Right lobe of liver (tissue), 4 donors: ENCODE results near the gene GPC5.

ENCODE experiments used
- CTCF ChIP-seq, 4 donors: fragments of 200-600 bp in 3 of 4; fragments of 450-650 bp in 1 of 4; IDR thresholded peaks; one replicate each; pipeline versions ENCODE4 v1.5.1 to v1.8.0; 2016 to 2022; ENCODE audit warnings: antibody characterized with exemption in 4 of 4, mild to moderate bottlenecking in 2 of 4
- POLR2A ChIP-seq: fragments of 450-650 bp; IDR thresholded peaks from one replicate; pipeline ENCODE4 v1.6.1; 2017; ENCODE audit warnings: antibody characterized with exemption, mild to moderate bottlenecking
- donor health status: DM: no; HTN: no; CAD: no.
- donor health status: DM: no; HTN: no; CAD: no.
- donor health status: DM: no; HTN: yes; CAD: no.

GRCh38 chr13:91708558-91708957, 310.1 kb downstream of the GPC5 start:
- TF ChIP-seq CTCF (IDR thresholded peaks at IDR 0.05) (no peak), POLR2A (no peak)
